GM12878 (cell line): ENCODE data around the gene RRP1B. TPM values are rescaled to one million over a fixed set of nuclear protein-coding genes. Genes with fewer than 3 reads are reported as not detected.
A peak's percentile ranks its signal among the peaks of the same experiment; 100 is the strongest.

ENCODE experiments used
- BHLHE40 ChIP-seq, 2 experiments: fragments of 450-650 bp in 1 of 2; IDR thresholded peaks; 2 replicates each; pipeline ENCODE4 v1.6.1; 2011 to 2017; ENCODE audit warnings: low read depth in 2 of 2, borderline replicate concordance in 1 of 2, improper control_type of control experiment in 1 of 2, low read length in 1 of 2, mild to moderate bottlenecking in 1 of 2
- CBFB ChIP-seq: IDR thresholded peaks from 2 replicates; pipeline ENCODE4 v1.6.1; 2016; ENCODE audit warnings: antibody characterized with exemption, low read depth
- EED ChIP-seq: sonication (generic); IDR thresholded peaks from 2 replicates; pipeline ENCODE4 v1.6.1; 2016; ENCODE audit warnings: antibody characterized with exemption, low read depth
- EZH2 ChIP-seq: IDR thresholded peaks from 2 replicates; pipeline ENCODE4 v1.6.1; 2012; ENCODE audit warnings: low read depth, mild to moderate bottlenecking, control low read depth, inconsistent platforms, low read length, borderline replicate concordance; ENCODE audit not compliant: control insufficient read depth
- HCFC1 ChIP-seq: fragments of 150-350 bp; IDR thresholded peaks from 2 replicates; pipeline ENCODE4 v1.6.1; 2014; ENCODE audit warnings: low read length
- JUNB ChIP-seq: IDR thresholded peaks from 2 replicates; pipeline ENCODE4 v1.6.1; 2016; ENCODE audit warnings: antibody characterized with exemption, mild to moderate bottlenecking
- MYC ChIP-seq: IDR thresholded peaks from 2 replicates; pipeline ENCODE4 v1.6.1; 2011; ENCODE audit warnings: mild to moderate bottlenecking, low read length, moderate library complexity, inconsistent platforms; ENCODE audit not compliant: insufficient read depth, insufficient replicate concordance, insufficient read length, severe bottlenecking
- NRF1 ChIP-seq: conservative IDR thresholded peaks from 2 replicates; pipeline ENCODE4 v1.6.1; 2011; ENCODE audit warnings: mild to moderate bottlenecking, low read depth, low read length, improper control_type of control experiment
- PAX8 ChIP-seq: fragments of 450-650 bp; IDR thresholded peaks from 2 replicates; pipeline ENCODE4 v1.6.1; 2017; ENCODE audit warnings: mild to moderate bottlenecking, moderate library complexity
- POU2F2 ChIP-seq: IDR thresholded peaks from 3 replicates; pipeline ENCODE4 v1.6.1; 2011; ENCODE audit warnings: low read depth, mild to moderate bottlenecking, low read length, borderline replicate concordance
- STAT3 ChIP-seq: IDR thresholded peaks from 2 replicates; pipeline ENCODE4 v1.6.1; 2011; ENCODE audit warnings: low read depth, low read length, improper control_type of control experiment
- SUPT20H ChIP-seq: IDR thresholded peaks from 2 replicates; pipeline ENCODE4 v1.6.1; 2011; ENCODE audit warnings: low read depth, mild to moderate bottlenecking, low read length, moderate library complexity, borderline replicate concordance; ENCODE audit not compliant: control insufficient read depth
- TARDBP ChIP-seq: IDR thresholded peaks from 2 replicates; pipeline ENCODE4 v1.6.1; 2016; ENCODE audit warnings: borderline replicate concordance
- YY1 ChIP-seq: IDR thresholded peaks from 2 replicates; pipeline ENCODE4 v1.6.1; 2011; ENCODE audit warnings: low read depth, mild to moderate bottlenecking, low read length
- ZNF207 ChIP-seq: fragments of 450-650 bp; IDR thresholded peaks from 2 replicates; pipeline ENCODE4 v1.6.1; 2014; ENCODE audit warnings: antibody characterized with exemption, mild to moderate bottlenecking, borderline replicate concordance
- polyA plus RNA-seq, 11 experiments: library from polyadenylated mRNA; depleted of rRNA in 4 of 11; unstranded in 6 of 11; stranded (reverse) in 5 of 11; fragments of >200 nt; fragmentation: Nextera tagmentation in 4 of 11; fragmentation: Illumina TruSeq in 1 of 11; extraction: Ambion mirVana in 4 of 11; extraction: Trizol in 1 of 11; gene quantifications; 1 replicate in 1 of 11; 2 replicates in 10 of 11; pipeline versions ENCODE4 v1.2.1 to v1.2.3, GENCODE V29; 2011 to 2016; ENCODE audit warnings: inconsistent platforms in 2 of 11, missing spikeins in 2 of 11, low read depth in 1 of 11
- total RNA-seq, 4 experiments: library from RNA; depleted of rRNA in 3 of 4; stranded (reverse); fragments of >200 nt in 3 of 4; fragmentation: Illumina TruSeq in 1 of 4; extraction: Trizol in 1 of 4; gene quantifications; 2 replicates each; pipeline versions ENCODE4 v1.2.1 to v1.2.3, GENCODE V29; 2013 to 2021
- TF ChIP-seq, protein P1 (sequence below): fragments of 450-650 bp; IDR thresholded peaks from 2 replicates; pipeline ENCODE4 v1.6.1; 2017; ENCODE audit warnings: mild to moderate bottlenecking
- TF ChIP-seq, protein P2 (sequence below): fragments of 450-650 bp; conservative IDR thresholded peaks from 2 replicates; pipeline ENCODE4 v1.6.1; 2017; ENCODE audit warnings: mild to moderate bottlenecking, moderate library complexity
- TF ChIP-seq, protein P3 (sequence below): fragments of 450-650 bp; IDR thresholded peaks from 2 replicates; pipeline ENCODE4 v1.6.1; 2016; ENCODE audit warnings: mild to moderate bottlenecking
- TF ChIP-seq, protein P4 (sequence below): IDR thresholded peaks from 2 replicates; pipeline ENCODE4 v1.6.1; 2012; ENCODE audit warnings: low read depth, low read length, improper control_type of control experiment

The RRP1B gene
- total and polyA plus RNA-seq, 10 of the 15 experiments (the other 5 are each of a cell fraction or from before 2014, with no cell fraction given) = 8.1 to 57.4 (median 38.1) TPM

DNA sequence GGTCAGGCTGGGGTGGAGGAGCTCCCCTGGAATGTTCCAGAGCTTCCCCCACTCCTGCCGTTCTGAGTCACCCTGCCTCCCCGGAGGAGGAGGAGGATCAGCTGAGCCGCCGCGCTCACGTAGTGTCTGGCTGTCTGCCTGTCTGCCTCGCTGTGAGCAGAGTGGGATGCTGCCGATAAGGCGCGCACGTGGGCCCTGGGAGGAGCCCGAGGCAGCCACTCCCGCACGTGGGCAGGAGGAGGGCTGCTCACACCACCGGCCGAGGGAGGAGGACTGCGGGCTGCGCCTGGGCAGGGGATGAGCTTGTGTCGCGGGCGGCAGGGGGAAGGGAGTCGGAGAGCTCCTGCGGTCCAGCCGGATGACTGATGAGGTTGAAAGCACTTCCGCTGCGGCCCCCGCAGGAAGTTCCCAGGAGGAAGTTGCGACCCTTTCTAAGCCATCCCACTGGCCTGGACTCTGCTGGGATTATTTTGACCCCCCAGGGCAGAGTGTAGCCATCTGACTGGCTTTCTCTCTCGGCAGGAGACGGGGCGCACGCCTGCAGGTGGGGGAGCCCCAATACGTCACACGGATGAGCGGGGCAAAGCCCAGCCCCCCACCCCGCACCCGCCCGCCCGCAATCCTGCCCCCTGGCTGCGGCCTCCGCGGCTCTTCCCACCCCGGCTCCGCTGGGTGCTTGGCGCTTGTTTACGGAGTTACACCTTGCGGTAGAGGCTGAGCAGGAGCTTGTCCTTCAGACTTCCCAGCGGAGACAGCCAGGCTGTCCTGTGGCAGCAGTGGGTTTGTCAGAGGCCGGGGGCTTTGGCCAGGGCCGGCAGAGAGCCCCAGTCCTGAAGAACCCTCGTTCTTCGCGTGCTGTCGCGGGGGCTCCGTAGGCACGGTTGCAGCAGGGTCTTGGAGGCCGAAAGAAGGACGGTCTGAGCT is 69.4 kb downstream of the RRP1B start (continued):
- TF ChIP-seq MYC (peak; percentile 90), BHLHE40 (IDR thresholded peaks at IDR 0.05; ENCODE audit: borderline replicate concordance in 1 of 2, low read depth in 2 of 2, low read length in 1 of 2) (peak; percentile 96 to 98), EZH2 (no peak), EED (peak; percentile 86), CBFB (peak; percentile 52; the same call in 1 of the 2 replicates), POU2F2 (peak; percentile 71; the same call in 2 of the 3 replicates), JUNB (no peak; the same call in 1 of the 2 replicates), STAT3 (no peak), YY1 (peak; percentile 21; the same call in 1 of the 2 replicates), ZNF207 (0 out of 2 replicates have a peak, but pooled peaks have one; percentile 52), TARDBP (0 out of 2 replicates have a peak, but pooled peaks have one; percentile 60), HCFC1 (peak; percentile 56), SUPT20H (no peak), NRF1 (peak; percentile 9; the same call in 1 of the 2 replicates), PAX8 (no peak)
- TF ChIP-seq, protein P1, sequence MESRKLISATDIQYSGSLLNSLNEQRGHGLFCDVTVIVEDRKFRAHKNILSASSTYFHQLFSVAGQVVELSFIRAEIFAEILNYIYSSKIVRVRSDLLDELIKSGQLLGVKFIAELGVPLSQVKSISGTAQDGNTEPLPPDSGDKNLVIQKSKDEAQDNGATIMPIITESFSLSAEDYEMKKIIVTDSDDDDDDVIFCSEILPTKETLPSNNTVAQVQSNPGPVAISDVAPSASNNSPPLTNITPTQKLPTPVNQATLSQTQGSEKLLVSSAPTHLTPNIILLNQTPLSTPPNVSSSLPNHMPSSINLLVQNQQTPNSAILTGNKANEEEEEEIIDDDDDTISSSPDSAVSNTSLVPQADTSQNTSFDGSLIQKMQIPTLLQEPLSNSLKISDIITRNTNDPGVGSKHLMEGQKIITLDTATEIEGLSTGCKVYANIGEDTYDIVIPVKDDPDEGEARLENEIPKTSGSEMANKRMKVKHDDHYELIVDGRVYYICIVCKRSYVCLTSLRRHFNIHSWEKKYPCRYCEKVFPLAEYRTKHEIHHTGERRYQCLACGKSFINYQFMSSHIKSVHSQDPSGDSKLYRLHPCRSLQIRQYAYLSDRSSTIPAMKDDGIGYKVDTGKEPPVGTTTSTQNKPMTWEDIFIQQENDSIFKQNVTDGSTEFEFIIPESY = no peak
- TF ChIP-seq, protein P2, sequence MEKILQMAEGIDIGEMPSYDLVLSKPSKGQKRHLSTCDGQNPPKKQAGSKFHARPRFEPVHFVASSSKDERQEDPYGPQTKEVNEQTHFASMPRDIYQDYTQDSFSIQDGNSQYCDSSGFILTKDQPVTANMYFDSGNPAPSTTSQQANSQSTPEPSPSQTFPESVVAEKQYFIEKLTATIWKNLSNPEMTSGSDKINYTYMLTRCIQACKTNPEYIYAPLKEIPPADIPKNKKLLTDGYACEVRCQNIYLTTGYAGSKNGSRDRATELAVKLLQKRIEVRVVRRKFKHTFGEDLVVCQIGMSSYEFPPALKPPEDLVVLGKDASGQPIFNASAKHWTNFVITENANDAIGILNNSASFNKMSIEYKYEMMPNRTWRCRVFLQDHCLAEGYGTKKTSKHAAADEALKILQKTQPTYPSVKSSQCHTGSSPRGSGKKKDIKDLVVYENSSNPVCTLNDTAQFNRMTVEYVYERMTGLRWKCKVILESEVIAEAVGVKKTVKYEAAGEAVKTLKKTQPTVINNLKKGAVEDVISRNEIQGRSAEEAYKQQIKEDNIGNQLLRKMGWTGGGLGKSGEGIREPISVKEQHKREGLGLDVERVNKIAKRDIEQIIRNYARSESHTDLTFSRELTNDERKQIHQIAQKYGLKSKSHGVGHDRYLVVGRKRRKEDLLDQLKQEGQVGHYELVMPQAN = peak; percentile 91
- TF ChIP-seq, protein P3, sequence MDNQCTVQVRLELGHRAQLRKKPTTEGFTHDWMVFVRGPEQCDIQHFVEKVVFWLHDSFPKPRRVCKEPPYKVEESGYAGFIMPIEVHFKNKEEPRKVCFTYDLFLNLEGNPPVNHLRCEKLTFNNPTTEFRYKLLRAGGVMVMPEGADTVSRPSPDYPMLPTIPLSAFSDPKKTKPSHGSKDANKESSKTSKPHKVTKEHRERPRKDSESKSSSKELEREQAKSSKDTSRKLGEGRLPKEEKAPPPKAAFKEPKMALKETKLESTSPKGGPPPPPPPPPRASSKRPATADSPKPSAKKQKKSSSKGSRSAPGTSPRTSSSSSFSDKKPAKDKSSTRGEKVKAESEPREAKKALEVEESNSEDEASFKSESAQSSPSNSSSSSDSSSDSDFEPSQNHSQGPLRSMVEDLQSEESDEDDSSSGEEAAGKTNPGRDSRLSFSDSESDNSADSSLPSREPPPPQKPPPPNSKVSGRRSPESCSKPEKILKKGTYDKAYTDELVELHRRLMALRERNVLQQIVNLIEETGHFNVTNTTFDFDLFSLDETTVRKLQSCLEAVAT = peak; percentile 50
- TF ChIP-seq, protein P4, sequence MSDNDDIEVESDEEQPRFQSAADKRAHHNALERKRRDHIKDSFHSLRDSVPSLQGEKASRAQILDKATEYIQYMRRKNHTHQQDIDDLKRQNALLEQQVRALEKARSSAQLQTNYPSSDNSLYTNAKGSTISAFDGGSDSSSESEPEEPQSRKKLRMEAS = peak; percentile 96
